Measurements from ENCODE around the gene RELN. TPM values are rescaled to one million over a fixed set of nuclear protein-coding genes. Genes with fewer than 3 reads are reported as not detected.
"Not testable (repeated sequence)": the region's sequence is repeated elsewhere in the genome, so short reads cannot be mapped to it uniquely, and the experiment has no call there.

The RELN gene
- total and polyA plus RNA-seq, 2 donors (not counting 1 experiment from before 2014, with no cell fraction given) = not detected

DNA sequence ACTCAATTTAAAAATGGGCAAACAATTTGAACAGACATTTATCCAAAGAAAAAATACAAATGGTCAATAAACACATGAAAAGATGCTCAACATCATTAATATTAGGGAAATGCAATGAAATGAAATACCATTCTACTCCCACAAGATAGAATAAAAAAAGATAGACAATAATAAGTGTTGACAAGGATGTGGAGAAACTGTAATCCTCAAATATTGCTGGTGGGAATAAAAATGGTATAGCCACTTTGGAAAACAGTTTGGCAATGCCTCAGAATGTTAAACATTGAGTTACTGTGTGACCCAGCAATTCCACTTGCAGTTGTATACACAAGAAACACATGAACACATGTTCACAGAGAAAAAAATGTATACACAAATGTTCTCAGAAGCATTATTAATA, 197.6 kb downstream of the RELN start:
- Histone ChIP-seq H4K20me1 (ENCODE audit: control insufficient read depth, insufficient read depth, low read length, poor library complexity, severe bottlenecking) (no peaks in the 10 kb centered on the region), H3K4me3 (ENCODE audit: control extremely low read depth in 1 of 5, extremely low read depth in 1 of 5, insufficient read depth in 1 of 5, low read depth in 2 of 5, low read length in 4 of 5) (no peak overlapping the region), H3K9me3 (ENCODE audit: control extremely low read depth in 1 of 3, control insufficient read depth in 2 of 3, insufficient read depth in 1 of 3, low read length in 2 of 3) (no peaks in the 10 kb centered on the region), H2AFZ (ENCODE audit: insufficient read depth, low read depth, low read length, poor library complexity, severe bottlenecking) (no peak overlapping the region), H3K36me3 (replicated peaks in 1 of 2; ENCODE audit: control extremely low read depth in 1 of 2, control insufficient read depth in 1 of 2, extremely low read depth in 1 of 2, insufficient read depth in 2 of 2, low read length in 1 of 2) (no peaks in the 10 kb centered on the region), H3K27me3 (replicated peaks in 1 of 4; ENCODE audit: control extremely low read depth in 1 of 4, control insufficient read depth in 3 of 4, insufficient read depth in 4 of 4, low read length in 3 of 4) (no peaks in the 10 kb centered on the region), H3K79me2 (ENCODE audit: control insufficient read depth, insufficient read depth, low read length) (no peaks in the 10 kb centered on the region), H3K4me1 (ENCODE audit: control insufficient read depth in 2 of 2, insufficient read depth in 2 of 2, low read length in 2 of 2) (no peaks in the 10 kb centered on the region), H3K4me2 (replicated peaks; ENCODE audit: low read depth, low read length, poor library complexity, severe bottlenecking) (no peak overlapping the region), H3K9ac (ENCODE audit: low read length) (no peak overlapping the region), H3K27ac (ENCODE audit: low read length in 2 of 2) (no peak overlapping the region)
- H3K4me1 Mint-ChIP-seq = no peaks in the 10 kb centered on the region
- ChIA-PET POLR2A (no interaction called here), CTCF (no interaction called here)
- DNase-seq (no peak), ATAC-seq (ENCODE audit: low read depth) (no peak)
- intact Hi-C loops (cut with micrococcal nuclease) = no loop called here
- no peak overlapping the region for H3K4me3 Mint-ChIP-seq
- no peak overlapping the region for H3K27ac Mint-ChIP-seq
- peaks cover 3% of the 10 kb centered on the region for H3K9me3 Mint-ChIP-seq (ENCODE audit: insufficient read depth)
- H3K27me3 Mint-ChIP-seq = no peaks in the 10 kb centered on the region
- TF ChIP-seq CTCF (IDR thresholded peaks at IDR 0.05) (no peak), EZH2 (IDR thresholded peaks at IDR 0.05; ENCODE audit: borderline replicate concordance, insufficient read depth, low read depth, low read length, poor library complexity, severe bottlenecking) (no peak)

DNA sequence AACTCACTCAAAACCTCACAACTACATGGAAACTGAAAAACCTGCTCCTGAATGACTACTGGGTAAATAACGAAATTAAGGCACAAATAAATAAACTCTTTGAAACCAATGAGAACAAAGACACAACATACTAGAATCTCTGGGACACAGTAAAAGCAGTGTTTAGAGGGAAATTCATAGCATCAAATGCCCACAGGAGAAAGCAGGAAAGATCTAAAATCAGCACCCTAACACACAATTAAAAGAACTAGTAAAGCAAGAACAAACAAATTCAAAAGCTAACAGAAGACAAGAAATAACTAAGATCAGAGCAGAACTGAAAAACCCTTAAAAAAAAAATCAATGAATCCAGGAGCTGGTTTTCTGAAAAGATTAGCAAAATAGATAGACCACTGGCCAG, 202.4 kb downstream of the RELN start:
- POLR2A ChIA-PET; H3K9me3 Mint-ChIP-seq (ENCODE audit: insufficient read depth); CTCF ChIA-PET: not testable (repeated sequence)

More for the DNA sequence above, 202.4 kb downstream of the RELN start:
- H3K36me3 ChIP-seq (replicated peaks in 1 of 2; ENCODE audit: control extremely low read depth in 1 of 2, control insufficient read depth in 1 of 2, extremely low read depth in 1 of 2, insufficient read depth in 2 of 2, low read length in 1 of 2); H3K4me2 ChIP-seq (replicated peaks; ENCODE audit: low read depth, low read length, poor library complexity, severe bottlenecking); H3K27me3 ChIP-seq (replicated peaks in 1 of 4; ENCODE audit: control extremely low read depth in 1 of 4, control insufficient read depth in 3 of 4, insufficient read depth in 4 of 4, low read length in 3 of 4); intact Hi-C loops (cut with micrococcal nuclease); DNase-seq; H3K4me1 ChIP-seq (ENCODE audit: control insufficient read depth in 2 of 2, insufficient read depth in 2 of 2, low read length in 2 of 2); H3K27ac ChIP-seq (ENCODE audit: low read length in 2 of 2); H2AFZ ChIP-seq (ENCODE audit: insufficient read depth, low read depth, low read length, poor library complexity, severe bottlenecking); H3K27me3 Mint-ChIP-seq; H3K9ac ChIP-seq (ENCODE audit: low read length); ATAC-seq (ENCODE audit: low read depth); H3K9me3 ChIP-seq (ENCODE audit: control extremely low read depth in 1 of 3, control insufficient read depth in 2 of 3, insufficient read depth in 1 of 3, low read length in 2 of 3); H4K20me1 ChIP-seq (ENCODE audit: control insufficient read depth, insufficient read depth, low read length, poor library complexity, severe bottlenecking); H3K4me3 ChIP-seq (ENCODE audit: control extremely low read depth in 1 of 5, extremely low read depth in 1 of 5, insufficient read depth in 1 of 5, low read depth in 2 of 5, low read length in 4 of 5); H3K4me1 Mint-ChIP-seq; H3K4me3 Mint-ChIP-seq; H3K79me2 ChIP-seq (ENCODE audit: control insufficient read depth, insufficient read depth, low read length); H3K27ac Mint-ChIP-seq: not testable (repeated sequence)
- no CpG with 5 or more reads among the region's 1 CpG for WGBS (ENCODE audit: insufficient coverage)

Measured in B cell (primary cell).